ENCODE results near the gene GALNTL6. TPM values are rescaled to one million over a fixed set of nuclear protein-coding genes. Genes with fewer than 3 reads are reported as not detected.

GALNTL6 gene
- total RNA-seq, 2 experiments from 2014 or later = not detected

DNA sequence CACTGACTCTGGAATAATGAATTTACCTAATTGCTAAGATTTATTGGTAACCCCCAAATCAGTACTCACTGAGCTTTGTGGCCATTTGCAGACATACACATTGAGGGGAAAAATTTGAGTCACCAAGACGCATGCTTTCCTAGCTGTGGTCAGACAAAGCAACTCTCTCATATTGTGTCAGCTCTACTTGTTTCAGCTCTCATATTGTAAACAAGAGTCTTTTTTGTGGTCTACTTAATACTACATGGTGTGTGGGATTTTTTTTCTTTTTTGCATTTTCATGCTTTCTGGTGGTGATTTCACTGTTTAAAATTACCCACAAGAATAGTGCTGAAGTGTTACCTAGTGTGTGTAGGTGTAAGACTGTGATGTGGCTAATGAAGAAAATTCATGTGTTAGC, 927.2 kb downstream of the GALNTL6 start:
- no peak for DNase-seq
- H3K36me3 Mint-ChIP-seq (ENCODE audit: low read depth) = peaks cover 3% of the 10 kb centered on the region
- intact Hi-C loops (cut with micrococcal nuclease) = no loop called here
- no peaks in the 10 kb centered on the region for H3K27me3 Mint-ChIP-seq (ENCODE audit: low read depth)
- peaks cover 28% of the 10 kb centered on the region for H3K9me3 Mint-ChIP-seq
- no peak overlapping the region for H3K4me3 Mint-ChIP-seq
- no peaks in the 10 kb centered on the region for H3K4me1 Mint-ChIP-seq (ENCODE audit: low read depth)
- CTCF ChIA-PET = no interaction called here
- H3K27ac Mint-ChIP-seq = no peak overlapping the region

DNA sequence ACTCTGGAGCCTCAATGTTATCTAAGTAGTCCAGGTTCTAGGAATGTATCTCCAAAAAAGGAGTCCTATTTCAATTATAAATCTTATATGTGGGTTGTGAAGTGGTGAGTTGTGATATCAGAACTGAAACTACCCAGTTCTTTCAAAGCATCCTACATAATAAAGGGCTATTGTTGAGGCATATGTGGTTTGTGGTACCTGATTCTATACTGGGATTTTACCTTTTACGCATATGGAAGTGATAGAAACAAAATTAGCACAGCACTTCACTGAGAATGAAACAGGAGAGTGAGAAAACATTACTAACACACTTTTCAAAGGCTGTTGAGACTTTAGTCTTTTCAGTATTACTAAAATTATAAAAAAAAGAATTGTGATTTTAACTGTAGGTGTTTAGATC, 937.7 kb downstream of the GALNTL6 start:
- Mint-ChIP-seq H3K27ac (no peak overlapping the region), H3K4me3 (no peak overlapping the region), H3K4me1 (ENCODE audit: low read depth) (no peaks in the 10 kb centered on the region), H3K9me3 (peaks cover 4% of the 10 kb centered on the region), H3K36me3 (ENCODE audit: low read depth) (no peaks in the 10 kb centered on the region), H3K27me3 (ENCODE audit: low read depth) (no peaks in the 10 kb centered on the region)
- intact Hi-C loops (cut with micrococcal nuclease) = no loop called here
- CTCF ChIA-PET = no interaction called here
- no peak for DNase-seq

DNA sequence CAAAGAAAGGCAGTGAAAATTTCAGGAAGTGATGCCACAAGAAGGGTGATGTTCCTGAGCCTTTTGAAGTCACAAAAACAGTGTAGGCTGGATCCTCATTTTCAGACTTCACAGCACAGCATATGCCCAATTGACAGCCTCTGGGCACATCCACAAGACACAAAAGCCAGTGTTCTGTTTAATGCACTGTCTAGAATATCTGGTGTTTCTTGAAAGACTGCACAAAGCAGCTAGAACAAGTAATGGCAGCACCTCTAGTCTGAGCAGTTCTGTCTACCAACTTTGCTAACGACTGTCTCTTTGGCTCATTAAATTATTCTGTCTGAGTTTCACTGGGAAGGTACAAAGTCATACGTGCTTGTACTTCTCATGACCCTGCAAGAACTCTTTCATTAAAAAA, 938.3 kb downstream of the GALNTL6 start:
- Mint-ChIP-seq H3K4me3 (no peak overlapping the region), H3K36me3 (ENCODE audit: low read depth) (no peaks in the 10 kb centered on the region), H3K9me3 (peaks cover 4% of the 10 kb centered on the region), H3K27me3 (ENCODE audit: low read depth) (no peaks in the 10 kb centered on the region), H3K27ac (no peak overlapping the region), H3K4me1 (ENCODE audit: low read depth) (no peaks in the 10 kb centered on the region)
- CTCF ChIA-PET = no interaction called here
- intact Hi-C loops (cut with micrococcal nuclease) = no loop called here
- DNase-seq = no peak

DNA sequence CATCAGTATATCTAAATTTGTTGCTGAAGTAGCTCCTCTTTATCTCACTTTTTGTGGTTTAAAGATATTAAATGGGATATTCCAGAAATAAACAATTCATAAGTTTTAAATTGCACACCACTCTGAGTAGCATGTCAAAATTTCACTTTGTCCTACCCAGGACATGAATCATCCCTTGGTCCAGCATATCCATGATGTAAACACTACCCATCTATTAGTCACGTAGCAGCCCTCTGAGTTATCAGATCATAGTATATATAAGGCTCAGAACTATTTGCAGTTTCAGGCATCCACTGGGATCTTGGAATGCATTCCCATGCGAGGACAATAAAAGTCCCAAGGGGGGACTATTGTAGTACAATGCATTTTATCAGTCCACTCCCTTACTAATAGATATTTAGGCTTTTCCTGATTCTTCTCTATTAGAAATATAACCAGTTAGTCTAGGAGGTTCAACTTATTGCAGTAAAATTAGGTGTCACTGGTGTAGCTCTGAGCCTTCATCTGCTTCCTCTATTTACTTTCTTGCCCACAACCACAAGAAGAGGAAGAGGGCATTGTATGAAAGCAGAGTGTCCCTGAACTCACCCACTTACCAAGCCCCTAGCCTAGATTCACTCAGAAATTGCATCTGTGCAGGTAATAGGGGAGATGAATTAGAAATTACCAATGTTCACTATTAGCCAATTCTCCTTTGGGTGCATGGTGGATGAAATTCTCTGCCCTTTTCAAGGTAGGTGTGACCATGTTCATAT, 945.6 kb downstream of the GALNTL6 start:
- Mint-ChIP-seq H3K27ac (no peak overlapping the region), H3K4me1 (ENCODE audit: low read depth) (no peaks in the 10 kb centered on the region), H3K27me3 (ENCODE audit: low read depth) (no peaks in the 10 kb centered on the region), H3K36me3 (ENCODE audit: low read depth) (no peaks in the 10 kb centered on the region), H3K9me3 (no peaks in the 10 kb centered on the region), H3K4me3 (no peak overlapping the region)
- no peak for DNase-seq
- CTCF ChIA-PET = interaction anchor here (0.6 kb wide), 1 partner anchor 931 kb away, joined by 3 read pairs; no protein-coding TSS in a partner anchor
- intact Hi-C loops (cut with micrococcal nuclease) = no loop called here

DNA sequence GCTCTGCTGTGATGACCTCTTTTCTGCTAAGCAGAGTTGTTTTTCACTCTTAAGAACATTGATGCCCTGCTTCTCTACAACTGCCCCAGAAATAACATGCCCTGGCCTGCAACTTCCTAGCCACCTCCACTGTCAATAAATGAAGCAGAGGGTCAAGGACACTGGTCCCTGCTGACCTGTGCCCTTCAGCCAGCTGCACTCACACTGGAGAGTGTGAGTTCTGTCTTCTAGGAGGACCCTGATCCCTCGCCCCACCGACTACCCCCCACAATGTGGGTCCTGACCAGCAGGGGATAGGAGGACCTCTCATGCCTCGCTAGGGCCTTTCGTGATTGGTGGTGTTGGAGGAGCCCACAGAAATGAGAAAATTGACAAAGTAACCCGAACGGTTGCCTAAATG, 947.3 kb downstream of the GALNTL6 start:
- no peaks in the 10 kb centered on the region for H3K9me3 Mint-ChIP-seq
- H3K36me3 Mint-ChIP-seq (ENCODE audit: low read depth) = no peaks in the 10 kb centered on the region
- H3K27ac Mint-ChIP-seq = no peak overlapping the region
- H3K4me3 Mint-ChIP-seq = no peak overlapping the region
- intact Hi-C loops (cut with micrococcal nuclease) = no loop called here
- H3K4me1 Mint-ChIP-seq (ENCODE audit: low read depth) = no peaks in the 10 kb centered on the region
- DNase-seq = no peak
- CTCF ChIA-PET = no interaction called here
- H3K27me3 Mint-ChIP-seq (ENCODE audit: low read depth) = no peaks in the 10 kb centered on the region

DNA sequence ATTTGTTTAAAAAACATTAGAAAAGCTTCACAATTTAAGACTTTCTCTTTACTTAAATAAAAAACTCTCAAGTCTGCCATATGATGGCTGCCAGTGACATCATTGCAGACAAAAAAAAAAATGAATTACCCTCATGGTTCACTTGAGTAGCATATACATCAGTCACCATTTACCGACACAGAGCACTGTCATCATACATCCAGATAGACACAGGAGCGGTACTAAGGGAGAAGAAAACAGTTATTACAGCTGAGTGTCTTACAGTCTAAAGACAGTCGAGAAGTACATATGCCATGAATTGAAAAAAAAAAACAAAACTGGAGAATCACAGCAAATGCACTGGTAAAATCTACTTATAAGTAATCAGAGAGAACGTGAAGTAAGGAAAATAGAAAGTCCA, 949.7 kb downstream of the GALNTL6 start:
- H3K4me3 Mint-ChIP-seq = no peak overlapping the region
- no peaks in the 10 kb centered on the region for H3K27me3 Mint-ChIP-seq (ENCODE audit: low read depth)
- CTCF ChIA-PET = no interaction called here
- no peaks in the 10 kb centered on the region for H3K36me3 Mint-ChIP-seq (ENCODE audit: low read depth)
- DNase-seq = no peak
- H3K9me3 Mint-ChIP-seq = no peaks in the 10 kb centered on the region
- intact Hi-C loops (cut with micrococcal nuclease) = no loop called here
- H3K27ac Mint-ChIP-seq = no peak overlapping the region
- no peaks in the 10 kb centered on the region for H3K4me1 Mint-ChIP-seq (ENCODE audit: low read depth)

DNA sequence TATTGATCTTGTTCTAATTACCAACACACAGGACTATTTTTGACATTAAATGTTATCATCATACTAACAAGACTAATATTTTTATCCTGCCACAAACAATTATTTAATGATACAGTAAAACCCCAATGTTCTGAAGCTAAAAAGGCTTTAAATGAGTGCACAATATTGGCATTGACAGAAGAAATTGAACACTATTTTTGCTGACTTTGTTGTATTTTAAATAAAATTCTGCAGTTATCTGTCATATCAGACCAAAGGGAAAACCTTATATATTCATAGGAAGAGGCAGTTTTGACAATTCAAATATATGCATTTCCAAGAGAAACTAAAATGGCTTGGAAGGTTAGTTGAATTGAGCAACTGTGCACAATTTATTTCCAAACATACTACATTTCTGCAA, 957.6 kb downstream of the GALNTL6 start:
- DNase-seq = no peak
- H3K27me3 Mint-ChIP-seq (ENCODE audit: low read depth) = no peaks in the 10 kb centered on the region
- H3K36me3 Mint-ChIP-seq (ENCODE audit: low read depth) = no peaks in the 10 kb centered on the region
- CTCF ChIA-PET = no interaction called here
- H3K4me1 Mint-ChIP-seq (ENCODE audit: low read depth) = no peaks in the 10 kb centered on the region
- no peak overlapping the region for H3K27ac Mint-ChIP-seq
- peaks cover 3% of the 10 kb centered on the region for H3K9me3 Mint-ChIP-seq
- intact Hi-C loops (cut with micrococcal nuclease) = no loop called here
- H3K4me3 Mint-ChIP-seq = no peak overlapping the region

DNA sequence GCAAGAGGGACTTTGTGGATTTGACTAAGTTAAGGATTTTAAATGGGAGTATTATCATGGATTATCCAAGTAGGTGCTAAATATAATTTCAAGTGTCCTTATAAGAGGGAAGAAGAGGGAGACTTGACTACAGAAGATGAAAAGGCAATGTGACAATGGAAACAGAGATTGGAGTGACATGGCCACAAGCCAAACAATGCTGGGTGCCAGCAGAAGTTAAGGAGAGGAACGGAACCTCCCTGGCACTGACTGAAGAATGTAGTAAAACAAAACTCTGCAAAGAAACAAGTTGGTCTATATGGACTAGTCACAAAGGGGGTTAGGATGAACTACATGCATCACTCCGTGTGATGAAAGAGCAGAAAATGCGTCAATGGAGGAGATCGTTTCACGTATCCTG, 959.6 kb downstream of the GALNTL6 start:
- CTCF ChIA-PET = no interaction called here

DNA sequence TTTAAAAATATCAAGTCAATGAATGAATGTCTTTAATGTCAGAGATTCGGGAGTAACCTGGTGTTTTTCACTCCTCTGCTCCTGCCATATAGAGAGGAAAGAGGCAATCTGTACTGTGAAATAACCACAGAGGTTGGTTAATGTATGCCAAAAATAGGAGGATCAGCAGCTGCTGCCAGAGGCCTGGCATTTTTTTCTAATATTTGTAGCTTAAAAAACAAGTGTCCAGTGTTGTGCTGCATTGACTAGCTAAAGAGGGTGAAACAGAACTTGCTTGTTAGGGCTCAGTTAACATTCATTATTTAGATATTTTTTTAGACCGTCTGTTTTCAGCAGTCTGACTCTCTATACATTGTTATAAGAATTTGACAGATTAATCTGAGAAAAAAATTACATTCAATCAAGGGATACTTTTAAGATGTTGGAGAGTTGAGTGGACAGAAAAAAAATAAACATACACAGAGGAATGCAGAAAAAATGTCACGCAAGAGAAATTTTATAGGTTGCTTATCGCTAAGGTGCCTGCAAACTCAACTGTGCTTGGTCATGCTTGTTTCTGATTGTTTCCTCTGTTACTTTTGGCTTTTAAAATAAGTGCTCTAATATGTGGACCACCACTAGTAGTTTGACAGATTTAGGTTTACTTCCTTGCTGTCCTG, 963.1 kb downstream of the GALNTL6 start:
- Mint-ChIP-seq H3K36me3 (ENCODE audit: low read depth) (no peaks in the 10 kb centered on the region), H3K27me3 (ENCODE audit: low read depth) (no peaks in the 10 kb centered on the region), H3K4me3 (no peak overlapping the region), H3K9me3 (peaks cover 1% of the 10 kb centered on the region), H3K27ac (no peak overlapping the region), H3K4me1 (ENCODE audit: low read depth) (no peaks in the 10 kb centered on the region)
- DNase-seq = no peak
- intact Hi-C loops (cut with micrococcal nuclease) = no loop called here
- CTCF ChIA-PET = no interaction called here

More for the DNA sequence above, 959.6 kb downstream of the GALNTL6 start:
- Mint-ChIP-seq H3K27me3 (ENCODE audit: low read depth) (no peaks in the 10 kb centered on the region), H3K36me3 (ENCODE audit: low read depth) (no peaks in the 10 kb centered on the region), H3K4me3 (no peak overlapping the region), H3K9me3 (peaks cover 3% of the 10 kb centered on the region), H3K27ac (no peak overlapping the region), H3K4me1 (ENCODE audit: low read depth) (no peaks in the 10 kb centered on the region)
- intact Hi-C loops (cut with micrococcal nuclease) = no loop called here
- no peak for DNase-seq

DNA sequence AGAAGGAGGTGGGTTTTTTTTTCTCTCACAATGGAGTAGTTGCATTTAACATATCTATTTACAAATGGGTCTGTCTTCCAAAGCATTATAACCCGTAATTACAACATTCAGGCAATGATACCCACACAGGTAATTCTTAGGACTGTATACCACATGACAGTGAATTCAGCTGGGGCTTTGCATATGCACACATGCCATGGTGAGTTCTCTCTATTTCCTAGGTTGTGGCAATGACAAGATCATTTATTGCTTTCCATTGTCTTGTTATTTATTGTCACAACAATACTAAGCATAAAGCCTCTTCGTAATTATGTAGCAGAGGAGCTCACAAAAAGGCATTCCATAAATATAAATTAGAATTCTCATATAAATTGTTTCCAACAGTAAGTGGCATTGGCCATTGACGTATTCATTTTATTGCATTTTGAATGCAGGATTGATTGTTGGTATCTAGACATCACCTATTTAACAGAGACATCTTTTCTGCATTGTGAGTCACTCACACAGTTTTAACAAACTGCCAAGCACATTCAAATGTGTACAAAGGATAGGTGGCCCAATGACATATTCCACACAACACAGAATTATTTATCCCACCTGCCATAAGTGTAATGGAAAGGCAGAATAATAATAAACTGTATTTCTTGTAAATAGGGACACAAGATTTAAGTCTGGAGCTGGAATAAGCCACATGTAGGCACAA, 964.7 kb downstream of the GALNTL6 start:
- Mint-ChIP-seq H3K4me3 (no peak overlapping the region), H3K27ac (no peak overlapping the region), H3K9me3 (no peaks in the 10 kb centered on the region), H3K27me3 (ENCODE audit: low read depth) (no peaks in the 10 kb centered on the region), H3K4me1 (ENCODE audit: low read depth) (no peaks in the 10 kb centered on the region), H3K36me3 (ENCODE audit: low read depth) (no peaks in the 10 kb centered on the region)
- CTCF ChIA-PET = no interaction called here
- no peak for DNase-seq
- intact Hi-C loops (cut with micrococcal nuclease) = no loop called here

DNA sequence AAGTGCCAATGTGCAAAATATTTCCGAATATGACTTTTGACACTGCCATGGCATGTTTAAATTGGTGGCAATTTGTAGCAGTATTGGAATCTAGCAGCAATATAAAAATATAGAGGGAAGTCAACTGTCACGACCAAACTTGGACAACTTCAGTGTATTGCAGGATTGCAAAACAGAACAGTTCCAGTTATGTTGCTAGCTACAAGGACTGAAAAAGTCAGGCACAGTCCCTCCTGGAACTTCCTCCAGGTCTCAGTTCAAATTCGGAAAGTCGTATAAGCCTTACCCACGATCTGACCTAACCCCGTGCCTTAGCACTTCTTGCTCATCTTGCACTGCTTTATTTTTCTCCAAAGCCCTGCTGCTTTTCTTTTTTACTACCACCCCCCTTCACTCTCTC, 965.4 kb downstream of the GALNTL6 start:
- CTCF ChIA-PET = no interaction called here
- Mint-ChIP-seq H3K27ac (no peak overlapping the region), H3K4me1 (ENCODE audit: low read depth) (no peaks in the 10 kb centered on the region), H3K27me3 (ENCODE audit: low read depth) (peaks cover under 1% of the 10 kb centered on the region), H3K36me3 (ENCODE audit: low read depth) (no peaks in the 10 kb centered on the region), H3K4me3 (no peak overlapping the region), H3K9me3 (no peaks in the 10 kb centered on the region)
- no peak for DNase-seq
- intact Hi-C loops (cut with micrococcal nuclease) = no loop called here

DNA sequence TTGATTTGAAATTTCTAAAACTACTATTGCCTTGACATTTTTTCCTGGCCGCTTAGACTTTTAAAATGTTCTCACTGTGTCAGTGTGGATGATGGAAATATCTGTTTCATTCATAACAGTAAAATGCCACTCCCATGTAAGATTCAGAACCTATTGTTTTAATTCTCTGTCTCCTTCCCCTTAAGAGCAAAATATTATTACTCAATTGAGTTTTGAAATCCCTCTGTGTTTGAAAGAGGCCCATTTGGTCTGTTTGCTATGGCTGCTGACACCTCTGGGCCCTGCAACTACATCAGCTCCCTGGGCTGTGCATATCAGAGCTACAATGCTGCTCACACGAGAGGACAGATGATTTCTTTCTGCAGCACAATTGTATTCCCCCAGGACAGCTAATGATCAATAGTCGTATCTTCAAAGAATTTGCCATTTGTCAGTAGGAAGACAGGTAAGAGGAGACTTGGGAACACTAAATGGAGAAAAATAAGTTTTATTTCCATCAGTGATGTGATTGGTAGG, 967.4 kb downstream of the GALNTL6 start:
- Mint-ChIP-seq H3K4me3 (no peak overlapping the region), H3K27me3 (ENCODE audit: low read depth) (peaks cover 2% of the 10 kb centered on the region), H3K9me3 (no peaks in the 10 kb centered on the region), H3K36me3 (ENCODE audit: low read depth) (no peaks in the 10 kb centered on the region), H3K27ac (no peak overlapping the region), H3K4me1 (ENCODE audit: low read depth) (no peaks in the 10 kb centered on the region)
- intact Hi-C loops (cut with micrococcal nuclease) = no loop called here
- CTCF ChIA-PET = no interaction called here
- DNase-seq = no peak

DNA sequence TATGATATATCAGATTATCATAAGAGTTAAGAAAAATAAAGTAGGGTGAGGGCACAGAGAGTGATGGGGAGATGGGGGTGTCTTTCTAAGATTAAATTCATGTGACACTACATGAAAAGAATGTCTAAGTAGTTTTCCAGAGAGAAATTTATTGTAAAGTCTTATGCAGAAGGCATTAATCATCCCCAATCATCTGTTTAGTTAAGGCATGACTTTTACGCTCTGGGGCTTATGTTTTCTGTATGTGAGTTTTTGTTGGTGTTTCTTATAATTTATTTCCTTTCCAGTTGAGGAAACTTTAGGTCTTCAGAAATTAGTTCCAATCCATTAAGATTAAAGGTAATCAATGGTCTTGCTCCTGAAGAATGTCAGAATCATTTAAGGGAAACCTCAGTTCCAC, 972.4 kb downstream of the GALNTL6 start:
- peaks cover 5% of the 10 kb centered on the region for H3K27me3 Mint-ChIP-seq (ENCODE audit: low read depth)
- no peak for DNase-seq
- H3K27ac Mint-ChIP-seq = no peak overlapping the region
- H3K4me1 Mint-ChIP-seq (ENCODE audit: low read depth) = no peaks in the 10 kb centered on the region
- intact Hi-C loops (cut with micrococcal nuclease) = no loop called here
- no peak overlapping the region for H3K4me3 Mint-ChIP-seq
- no peaks in the 10 kb centered on the region for H3K9me3 Mint-ChIP-seq
- CTCF ChIA-PET = no interaction called here
- no peaks in the 10 kb centered on the region for H3K36me3 Mint-ChIP-seq (ENCODE audit: low read depth)
